HCT116 (cell line): Measurements from ENCODE around the gene NRROS. TPM values are rescaled to one million over a fixed set of nuclear protein-coding genes. Genes with fewer than 3 reads are reported as not detected.

Experiments used
- ATAC-seq: fragments of 200-7000 bp; cut with Tn5 transposase; 2 replicates; pipeline ENCODE4 v1.9.1; 2020; ENCODE audit warnings: mild to moderate bottlenecking, moderate library complexity
- BruUV-seq: library from RNA; stranded (reverse); fragments of 400-500 nt; replicated peaks from 2 replicates; lab custom pipeline; 2021; lab: Mats Ljungman, UMichigan
- CTCF ChIA-PET: fragments of 300-600 bp; sonication (Branson Sonifier 250); formaldehyde crosslinking; loops from one replicate; lab custom pipeline; 2021; ENCODE audit warnings: antibody characterized with exemption; lab: Charles Lee
- POLR2A ChIA-PET: fragments of 300-600, 350-600 bp; sonication (Branson Sonifier 250); formaldehyde crosslinking; loops from one replicate; lab custom pipeline; 2021; ENCODE audit warnings: antibody characterized with exemption; lab: Charles Lee
- RAD21 ChIA-PET, 2 experiments: fragments of 300-600 bp; sonication (Branson Sonifier 250); formaldehyde crosslinking; loops; one replicate each; lab custom pipeline; 2023; ENCODE audit warnings: low total read pairs in 2 of 2; ENCODE audit not compliant: uncharacterized antibody in 2 of 2, unreplicated experiment in 2 of 2, low non-redundant PET in 1 of 2; lab: Charles Lee
- DNase-seq: peaks from one replicate; pipeline ENCODE4 v3.0.0-alpha.2; 2010; ENCODE audit warnings: low read depth, low spot score
- H2AFZ ChIP-seq: fragments of 200-600 bp; shearing (Covaris generic), sonication (generic); 2 replicates; pipeline ENCODE4 v1.6.1; 2017; ENCODE audit warnings: low read depth, mixed run types, mixed read lengths, antibody characterized with exemption, low read length; ENCODE audit not compliant: poor library complexity, severe bottlenecking
- H3K27ac ChIP-seq: 2 replicates; pipeline ENCODE4 v1.5.1; 2012; ENCODE audit warnings: low read depth, low read length
- H3K27me3 ChIP-seq: fragments of 200-600 bp; sonication (generic); 2 replicates; pipeline ENCODE4 v1.6.1; 2016; ENCODE audit warnings: mixed run types, low read length, mixed read lengths; ENCODE audit not compliant: insufficient read depth
- H3K36me3 ChIP-seq, 2 experiments: fragments of 200-500 bp in 1 of 2; fragments of 200-600 bp in 1 of 2; sonication (Bioruptor generic) in 1 of 2; sonication (generic) in 1 of 2; 2 replicates each; pipeline versions ENCODE4 v1.5.1 to v1.6.1; 2014 to 2016; ENCODE audit warnings: low read length in 2 of 2, inconsistent platforms in 1 of 2, mixed read lengths in 1 of 2, mixed run types in 1 of 2; ENCODE audit not compliant: insufficient read depth in 2 of 2, control insufficient read depth in 1 of 2
- H3K4me1 ChIP-seq, 2 experiments: fragments of 200-600 bp in 1 of 2; sonication (generic) in 1 of 2; 2 replicates each; pipeline versions ENCODE4 v1.5.1 to v1.6.1; 2012 to 2017; ENCODE audit warnings: low read length in 2 of 2, inconsistent platforms in 1 of 2, mild to moderate bottlenecking in 1 of 2, mixed read lengths in 1 of 2, mixed run types in 1 of 2, moderate library complexity in 1 of 2; ENCODE audit not compliant: insufficient read depth in 2 of 2, control insufficient read depth in 1 of 2
- H3K4me2 ChIP-seq: fragments of 200-600 bp; sonication (generic); 2 replicates; pipeline ENCODE4 v1.6.1; 2017; ENCODE audit warnings: mixed run types, low read length, mixed read lengths
- H3K4me3 ChIP-seq, 2 experiments: fragments of 200-600 bp in 1 of 2; sonication (generic) in 1 of 2; replicated peaks in 1 of 2; 2 replicates each; pipeline ENCODE4 v1.5.1; 2011 to 2016; ENCODE audit warnings: low read length in 2 of 2, control low read depth in 1 of 2, low read depth in 1 of 2, mild to moderate bottlenecking in 1 of 2, mixed read lengths in 1 of 2, mixed run types in 1 of 2
- H3K79me2 ChIP-seq: fragments of 200-600 bp; sonication (generic); 2 replicates; pipeline ENCODE4 v1.6.1; 2017; ENCODE audit warnings: mild to moderate bottlenecking, mixed run types, low read length, moderate library complexity, mixed read lengths; ENCODE audit not compliant: insufficient read depth
- H3K9ac ChIP-seq: fragments of 200-600 bp; sonication (generic); 2 replicates; pipeline ENCODE4 v1.6.1; 2016; ENCODE audit warnings: low read length, mixed read lengths
- H3K9me2 ChIP-seq: fragments of 200-600 bp; sonication (generic), shearing (Covaris generic); 2 replicates; pipeline ENCODE4 v1.6.1; 2017; ENCODE audit warnings: mixed run types, mild to moderate bottlenecking, moderate library complexity; ENCODE audit not compliant: insufficient read depth
- H3K9me3 ChIP-seq, 2 experiments: fragments of 200-500 bp in 1 of 2; fragments of 200-600 bp in 1 of 2; sonication (Bioruptor generic) in 1 of 2; sonication (generic) in 1 of 2; 2 replicates each; pipeline ENCODE4 v1.6.1; 2014 to 2017; ENCODE audit warnings: low read length in 2 of 2, mixed read lengths in 2 of 2, inconsistent platforms in 1 of 2, low read depth in 1 of 2, mild to moderate bottlenecking in 1 of 2, mixed run types in 1 of 2, moderate library complexity in 1 of 2; ENCODE audit not compliant: control insufficient read depth in 1 of 2, insufficient read depth in 1 of 2
- H4K20me1 ChIP-seq: fragments of 200-600 bp; sonication (generic), shearing (Covaris generic); 2 replicates; pipeline ENCODE4 v1.6.1; 2017; ENCODE audit warnings: mixed run types, mild to moderate bottlenecking, moderate library complexity; ENCODE audit not compliant: insufficient read depth
- CBX3 ChIP-seq: IDR thresholded peaks from 2 replicates; pipeline ENCODE4 v1.6.1; 2012; ENCODE audit warnings: low read depth
- EGR1 ChIP-seq: IDR thresholded peaks from 2 replicates; pipeline ENCODE4 v1.6.1; 2012; ENCODE audit warnings: low read depth
- EZH2 ChIP-seq: fragments of 200-600 bp; sonication (generic); IDR thresholded peaks from 2 replicates; pipeline ENCODE4 v1.6.1; 2017; ENCODE audit warnings: antibody characterized with exemption, mixed run types
- FOSL1 ChIP-seq: IDR thresholded peaks from 2 replicates; pipeline ENCODE4 v1.6.1; 2012; ENCODE audit warnings: low read depth
- RAD21 ChIP-seq: IDR thresholded peaks from 2 replicates; pipeline ENCODE4 v1.6.1; 2012; ENCODE audit warnings: low read depth, mild to moderate bottlenecking
- SP1 ChIP-seq: IDR thresholded peaks from 2 replicates; pipeline ENCODE4 v1.6.1; 2012; ENCODE audit warnings: low read depth
- SRF ChIP-seq: IDR thresholded peaks from 2 replicates; pipeline ENCODE4 v1.6.1; 2012; ENCODE audit warnings: low read depth
- intact Hi-C: fragments of 100-400 bp; cut with micrococcal nuclease; formaldehyde crosslinking; loops from 2 replicates; pipeline ENCODE4 v1.10.0; 2022
- total RNA-seq: library from RNA; stranded (reverse); gene quantifications from one replicate; pipeline ENCODE4 v1.2.1, GENCODE V29; 2021; ENCODE audit not compliant: unreplicated experiment

Gene NRROS
- total RNA-seq, 1 experiment from 2014 or later, result 0.12 TPM

GRCh38 chr3:196694202-196694638, 54.7 kb downstream of the NRROS start:
- POLR2A ChIA-PET, result no interaction called here
- no peaks in the 10 kb centered on the region for H3K79me2 ChIP-seq
- ATAC-seq, result peak; percentile 36; the same call in 1 of the 2 replicates
- H3K9ac ChIP-seq, result no peak overlapping the region
- no peaks in the 10 kb centered on the region for H3K4me1 ChIP-seq
- no peak for DNase-seq
- TF ChIP-seq EGR1, result peak; percentile 52
- TF ChIP-seq SRF, result no peak
- TF ChIP-seq FOSL1, result no peak
- no peak for TF ChIP-seq EZH2
- peak; percentile 20; the same call in 1 of the 2 replicates for TF ChIP-seq RAD21
- no peak for TF ChIP-seq SP1
- H3K27me3 ChIP-seq, result no peaks in the 10 kb centered on the region
- no TSS peak for BruUV-seq
- no peaks in the 10 kb centered on the region for H3K9me3 ChIP-seq
- intact Hi-C loops, result no loop called here
- H3K9me2 ChIP-seq, result no peaks in the 10 kb centered on the region
- RAD21 ChIA-PET, result interaction anchor here in 1 of 2 experiments (0.6 kb wide), 1 partner anchor 85 kb away, joined by 3 read pairs; no protein-coding TSS in a partner anchor
- H2AFZ ChIP-seq, result no peak overlapping the region
- CTCF ChIA-PET, result interaction anchor here (0.9 to 1.6 kb wide), 3 partner anchors 9 to 171 kb away, joined by 3 to 6 read pairs (median 5); no protein-coding TSS in a partner anchor
- no peak overlapping the region for H3K4me2 ChIP-seq
- no peak overlapping the region for H3K27ac ChIP-seq
- H3K36me3 ChIP-seq, result no peaks in the 10 kb centered on the region
- no peaks in the 10 kb centered on the region for H4K20me1 ChIP-seq
- no peak overlapping the region for H3K4me3 ChIP-seq

GRCh38 chr3:196694941-196695848, 55.7 kb downstream of the NRROS start:
- intact Hi-C loops, result no loop called here
- Histone ChIP-seq H3K4me3 (no peak overlapping the region), H3K4me1 (no peaks in the 10 kb centered on the region), H4K20me1 (no peaks in the 10 kb centered on the region), H2AFZ (no peak overlapping the region), H3K79me2 (no peaks in the 10 kb centered on the region), H3K9me2 (no peaks in the 10 kb centered on the region), H3K4me2 (no peak overlapping the region), H3K27ac (no peak overlapping the region; the same call in 1 of the 2 replicates), H3K9ac (no peak overlapping the region), H3K36me3 (no peaks in the 10 kb centered on the region), H3K27me3 (no peaks in the 10 kb centered on the region), H3K9me3 (no peaks in the 10 kb centered on the region)
- 0 out of 2 replicates have a peak, but pooled peaks have one; percentile 29 for TF ChIP-seq EGR1
- no peak for TF ChIP-seq CBX3
- ChIA-PET RAD21 (no interaction called here), POLR2A (interaction anchor here (1.2 kb wide), 1 partner anchor 44 kb away, joined by 3 read pairs; the partner anchor contains the start of gene PAK2), CTCF (no interaction called here)
- no peak for DNase-seq
- ATAC-seq, result no peak; the same call in 1 of the 2 replicates
- no TSS peak for BruUV-seq
